HEK293 (cell line): ENCODE results near the gene GMPR.

ENCODE experiments used
- CTCF ChIA-PET: fragments of 350-600 bp; formaldehyde crosslinking; extraction: SDS; loops from one replicate; lab custom pipeline; 2021; ENCODE audit warnings: antibody characterized with exemption; lab: Yijun Ruan, JAX
- POLR2A ChIA-PET: fragments of 300-600 bp; formaldehyde crosslinking; extraction: SDS; loops from one replicate; lab custom pipeline; 2020; ENCODE audit warnings: antibody characterized with exemption, inconsistent platforms; lab: Yijun Ruan, JAX
- H3K27ac ChIP-seq: fragments of 200-500 bp; sonication (Bioruptor generic); 2 replicates; pipeline ENCODE4 v1.5.1; 2014; ENCODE audit warnings: low read depth, low read length, control low read depth, inconsistent platforms; ENCODE audit errors: extremely low read depth
- H3K36me3 ChIP-seq, 2 experiments: fragments of 200-500 bp in 1 of 2; sonication (Bioruptor generic) in 1 of 2; 1 replicate in 1 of 2; 2 replicates in 1 of 2; pipeline ENCODE4 v1.5.1; 2014 to 2017; ENCODE audit warnings: inconsistent platforms in 2 of 2, low read length in 2 of 2; ENCODE audit not compliant: control insufficient read depth in 2 of 2, insufficient read depth in 1 of 2
- H3K4me1 ChIP-seq: fragments of 200-500 bp; sonication (Bioruptor generic); 2 replicates; pipeline ENCODE4 v1.5.1; 2014; ENCODE audit warnings: mild to moderate bottlenecking, low read length, inconsistent platforms; ENCODE audit not compliant: control insufficient read depth, insufficient read depth
- H3K4me3 ChIP-seq: 2 replicates; pipeline ENCODE4 v1.5.1; 2011; ENCODE audit warnings: low read depth, mild to moderate bottlenecking, control low read depth, low read length, moderate library complexity
- H3K9me3 ChIP-seq: fragments of 200-500 bp; sonication (Bioruptor generic); 2 replicates; pipeline ENCODE4 v1.5.1; 2014; ENCODE audit warnings: low read depth, low read length, inconsistent platforms; ENCODE audit not compliant: control insufficient read depth, insufficient read depth
- EGR2 ChIP-seq: fragments of 450-650 bp; formaldehyde crosslinking; IDR thresholded peaks from 2 replicates; pipeline ENCODE4 v1.5.1; 2016; ENCODE audit warnings: low read depth, missing biosample characterization, missing genetic modification characterization
- GLIS1 ChIP-seq: fragments of 450-650 bp; formaldehyde crosslinking; IDR thresholded peaks from 2 replicates; pipeline ENCODE4 v1.5.1; 2016; ENCODE audit warnings: missing biosample characterization, missing genetic modification characterization
- KLF10 ChIP-seq: fragments of 450-650 bp; IDR thresholded peaks from 2 replicates; pipeline ENCODE4 v1.5.1; 2018; ENCODE audit warnings: missing biosample characterization, mild to moderate bottlenecking, missing genetic modification characterization
- KLF8 ChIP-seq: fragments of 450-650 bp; formaldehyde crosslinking; IDR thresholded peaks from 2 replicates; pipeline ENCODE4 v1.5.1; 2016; ENCODE audit warnings: missing biosample characterization, missing genetic modification characterization
- MYNN ChIP-seq: fragments of 450-650 bp; formaldehyde crosslinking; IDR thresholded peaks from 2 replicates; pipeline ENCODE4 v1.5.1; 2016; ENCODE audit warnings: missing biosample characterization, missing genetic modification characterization, borderline replicate concordance
- SP3 ChIP-seq: fragments of 450-650 bp; formaldehyde crosslinking; IDR thresholded peaks from 2 replicates; pipeline ENCODE4 v1.5.1; 2016; ENCODE audit warnings: missing biosample characterization, missing genetic modification characterization
- ZBTB48 ChIP-seq: fragments of 450-650 bp; formaldehyde crosslinking; IDR thresholded peaks from 2 replicates; pipeline ENCODE4 v1.5.1; 2016; ENCODE audit warnings: missing biosample characterization, missing genetic modification characterization
- ZFHX2 ChIP-seq: fragments of 450-650 bp; formaldehyde crosslinking; conservative IDR thresholded peaks from 2 replicates; pipeline ENCODE4 v1.5.1; 2016; ENCODE audit warnings: missing biosample characterization, missing genetic modification characterization
- ZFP41 ChIP-seq: fragments of 450-650 bp; formaldehyde crosslinking; IDR thresholded peaks from 2 replicates; pipeline ENCODE4 v1.5.1; 2016; ENCODE audit warnings: missing biosample characterization, missing genetic modification characterization, borderline replicate concordance
- ZNF184 ChIP-seq: fragments of 450-650 bp; IDR thresholded peaks from 2 replicates; pipeline ENCODE4 v1.5.1; 2018; ENCODE audit warnings: missing biosample characterization, mild to moderate bottlenecking, missing genetic modification characterization
- ZNF2 ChIP-seq: fragments of 450-650 bp; formaldehyde crosslinking; IDR thresholded peaks from 2 replicates; pipeline ENCODE4 v1.5.1; 2016; ENCODE audit warnings: missing biosample characterization, missing genetic modification characterization
- ZNF501 ChIP-seq: fragments of 450-650 bp; formaldehyde crosslinking; IDR thresholded peaks from 2 replicates; pipeline ENCODE4 v1.5.1; 2016; ENCODE audit warnings: missing biosample characterization, missing genetic modification characterization
- TF ChIP-seq, protein P1 (sequence below): fragments of 450-650 bp; formaldehyde crosslinking; IDR thresholded peaks from 2 replicates; pipeline ENCODE4 v1.5.1; 2016; ENCODE audit warnings: missing biosample characterization, missing genetic modification characterization, borderline replicate concordance
- TF ChIP-seq, protein P2 (sequence below): fragments of 450-650 bp; formaldehyde crosslinking; IDR thresholded peaks from 2 replicates; pipeline ENCODE4 v1.5.1; 2016; ENCODE audit warnings: missing biosample characterization, missing genetic modification characterization

GMPR gene

DNA sequence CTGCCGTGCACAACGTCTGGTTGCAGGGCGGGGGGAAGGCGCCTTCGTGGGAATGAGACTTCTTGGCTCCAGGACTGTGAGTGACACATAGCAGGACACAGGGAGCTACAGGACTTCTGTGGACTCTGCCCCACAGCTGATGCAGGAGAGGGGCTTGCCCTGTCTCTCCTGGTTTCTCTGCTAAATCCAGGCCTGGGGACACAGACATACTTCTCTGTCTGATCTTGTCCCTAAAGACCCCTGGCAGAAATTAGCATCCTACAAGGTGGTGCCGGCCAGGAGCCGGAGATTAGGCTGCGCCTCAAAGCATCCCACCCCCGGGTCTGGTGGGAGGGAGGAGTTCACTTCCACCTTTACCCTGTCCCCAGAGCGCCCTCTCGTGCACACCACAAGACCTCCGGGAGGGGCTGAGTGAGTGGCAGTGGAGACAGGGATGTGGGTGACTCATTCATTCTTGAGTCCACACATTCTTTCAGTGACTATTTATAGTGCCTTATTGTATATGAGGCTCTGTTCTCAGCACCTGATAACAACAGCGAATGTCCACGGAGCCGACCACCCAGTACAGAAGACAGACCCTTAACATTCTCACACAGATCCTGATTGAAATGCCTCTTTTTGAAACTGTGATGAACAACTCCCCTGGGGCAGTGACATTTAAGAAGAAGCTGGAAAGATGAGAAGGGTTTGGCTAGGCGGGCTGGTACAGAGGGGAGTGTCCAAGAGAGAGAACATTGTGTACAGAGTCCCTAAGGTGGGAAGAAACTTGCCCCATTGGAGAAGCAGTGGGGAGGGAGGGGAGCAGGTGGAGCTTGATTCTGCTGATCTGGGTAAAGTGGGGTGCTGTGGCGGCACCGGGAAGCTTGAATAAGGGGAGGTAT, 39.0 kb downstream of the GMPR start (continued):
- TF ChIP-seq, protein P1, sequence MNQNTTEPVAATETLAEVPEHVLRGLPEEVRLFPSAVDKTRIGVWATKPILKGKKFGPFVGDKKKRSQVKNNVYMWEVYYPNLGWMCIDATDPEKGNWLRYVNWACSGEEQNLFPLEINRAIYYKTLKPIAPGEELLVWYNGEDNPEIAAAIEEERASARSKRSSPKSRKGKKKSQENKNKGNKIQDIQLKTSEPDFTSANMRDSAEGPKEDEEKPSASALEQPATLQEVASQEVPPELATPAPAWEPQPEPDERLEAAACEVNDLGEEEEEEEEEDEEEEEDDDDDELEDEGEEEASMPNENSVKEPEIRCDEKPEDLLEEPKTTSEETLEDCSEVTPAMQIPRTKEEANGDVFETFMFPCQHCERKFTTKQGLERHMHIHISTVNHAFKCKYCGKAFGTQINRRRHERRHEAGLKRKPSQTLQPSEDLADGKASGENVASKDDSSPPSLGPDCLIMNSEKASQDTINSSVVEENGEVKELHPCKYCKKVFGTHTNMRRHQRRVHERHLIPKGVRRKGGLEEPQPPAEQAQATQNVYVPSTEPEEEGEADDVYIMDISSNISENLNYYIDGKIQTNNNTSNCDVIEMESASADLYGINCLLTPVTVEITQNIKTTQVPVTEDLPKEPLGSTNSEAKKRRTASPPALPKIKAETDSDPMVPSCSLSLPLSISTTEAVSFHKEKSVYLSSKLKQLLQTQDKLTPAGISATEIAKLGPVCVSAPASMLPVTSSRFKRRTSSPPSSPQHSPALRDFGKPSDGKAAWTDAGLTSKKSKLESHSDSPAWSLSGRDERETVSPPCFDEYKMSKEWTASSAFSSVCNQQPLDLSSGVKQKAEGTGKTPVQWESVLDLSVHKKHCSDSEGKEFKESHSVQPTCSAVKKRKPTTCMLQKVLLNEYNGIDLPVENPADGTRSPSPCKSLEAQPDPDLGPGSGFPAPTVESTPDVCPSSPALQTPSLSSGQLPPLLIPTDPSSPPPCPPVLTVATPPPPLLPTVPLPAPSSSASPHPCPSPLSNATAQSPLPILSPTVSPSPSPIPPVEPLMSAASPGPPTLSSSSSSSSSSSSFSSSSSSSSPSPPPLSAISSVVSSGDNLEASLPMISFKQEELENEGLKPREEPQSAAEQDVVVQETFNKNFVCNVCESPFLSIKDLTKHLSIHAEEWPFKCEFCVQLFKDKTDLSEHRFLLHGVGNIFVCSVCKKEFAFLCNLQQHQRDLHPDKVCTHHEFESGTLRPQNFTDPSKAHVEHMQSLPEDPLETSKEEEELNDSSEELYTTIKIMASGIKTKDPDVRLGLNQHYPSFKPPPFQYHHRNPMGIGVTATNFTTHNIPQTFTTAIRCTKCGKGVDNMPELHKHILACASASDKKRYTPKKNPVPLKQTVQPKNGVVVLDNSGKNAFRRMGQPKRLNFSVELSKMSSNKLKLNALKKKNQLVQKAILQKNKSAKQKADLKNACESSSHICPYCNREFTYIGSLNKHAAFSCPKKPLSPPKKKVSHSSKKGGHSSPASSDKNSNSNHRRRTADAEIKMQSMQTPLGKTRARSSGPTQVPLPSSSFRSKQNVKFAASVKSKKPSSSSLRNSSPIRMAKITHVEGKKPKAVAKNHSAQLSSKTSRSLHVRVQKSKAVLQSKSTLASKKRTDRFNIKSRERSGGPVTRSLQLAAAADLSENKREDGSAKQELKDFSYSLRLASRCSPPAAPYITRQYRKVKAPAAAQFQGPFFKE (tag by site-specific recombination), result no peak
- TF ChIP-seq ZNF184, result 0 out of 2 replicates have a peak, but pooled peaks have one; percentile 50
- peak; percentile 56; the same call in 1 of the 2 replicates for TF ChIP-seq ZNF501
- no peak for TF ChIP-seq ZFP41 (tag by site-specific recombination)
- peak; percentile 66; the same call in 1 of the 2 replicates for TF ChIP-seq ZNF2
- 0 out of 2 replicates have a peak, but pooled peaks have one; percentile 13 for TF ChIP-seq KLF8
- TF ChIP-seq MYNN, result no peak

DNA sequence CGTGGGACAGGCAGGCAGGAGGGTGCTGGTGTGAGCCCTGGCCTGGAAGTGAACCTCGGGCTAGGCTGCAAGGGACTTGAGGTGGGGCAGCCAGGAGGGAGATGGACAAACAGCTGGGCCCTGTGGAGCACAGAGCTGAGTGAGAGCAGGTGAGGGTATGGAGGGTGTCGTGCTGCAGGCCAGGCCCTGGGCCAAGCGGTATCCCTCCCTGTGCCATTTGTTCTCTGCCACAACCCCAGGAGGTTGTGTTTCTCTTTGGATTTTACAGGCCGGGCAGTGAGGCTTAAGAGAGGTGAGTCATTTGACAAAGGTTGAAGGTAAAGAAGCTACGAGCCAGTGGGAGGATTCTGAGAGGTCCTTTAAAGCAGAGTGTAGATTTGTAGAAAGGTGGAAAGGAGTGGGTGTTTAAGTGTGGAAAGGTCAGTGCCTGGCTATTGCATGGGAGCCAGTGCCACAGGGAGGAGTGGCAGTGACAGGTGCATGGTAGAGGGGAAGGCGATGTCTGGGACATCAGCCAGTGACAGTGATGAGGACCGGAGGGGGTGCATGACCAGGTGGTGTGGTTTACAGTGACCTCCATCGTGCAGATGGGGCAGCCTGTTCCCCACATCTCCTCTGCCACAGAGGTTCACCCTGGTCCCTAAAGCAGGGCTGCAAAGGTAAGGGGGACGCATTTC, 39.8 kb downstream of the GMPR start:
- POLR2A ChIA-PET, result interaction anchor here (0.6 to 1.2 kb wide), 3 partner anchors 44 to 567 kb away, joined by 3 to 4 read pairs (median 4); partner anchors contain the start of gene MYLIP
- Histone ChIP-seq H3K36me3 (peaks cover 0 to 18% of the 10 kb centered on the region in 2 experiments; a peak in 1 of 3 replicates), H3K4me1 (peaks cover 13% of the 10 kb centered on the region), H3K27ac (no peak overlapping the region; the same call in 1 of the 2 replicates)
- CTCF ChIA-PET, result interaction anchor here (0.7 to 5.1 kb wide), 21 partner anchors 7 to 914 kb away, joined by 3 to 39 read pairs (median 4); no protein-coding TSS in a partner anchor
- TF ChIP-seq KLF10 (tag by site-specific recombination), result no peak
- TF ChIP-seq ZFHX2 (tag by site-specific recombination), result peak; percentile 30; the same call in 1 of the 2 replicates
- TF ChIP-seq EGR2 (tag by site-specific recombination), result peak; percentile 47; the same call in 1 of the 2 replicates
- TF ChIP-seq, protein P2, sequence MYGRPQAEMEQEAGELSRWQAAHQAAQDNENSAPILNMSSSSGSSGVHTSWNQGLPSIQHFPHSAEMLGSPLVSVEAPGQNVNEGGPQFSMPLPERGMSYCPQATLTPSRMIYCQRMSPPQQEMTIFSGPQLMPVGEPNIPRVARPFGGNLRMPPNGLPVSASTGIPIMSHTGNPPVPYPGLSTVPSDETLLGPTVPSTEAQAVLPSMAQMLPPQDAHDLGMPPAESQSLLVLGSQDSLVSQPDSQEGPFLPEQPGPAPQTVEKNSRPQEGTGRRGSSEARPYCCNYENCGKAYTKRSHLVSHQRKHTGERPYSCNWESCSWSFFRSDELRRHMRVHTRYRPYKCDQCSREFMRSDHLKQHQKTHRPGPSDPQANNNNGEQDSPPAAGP, result peak; percentile 58; the same call in 1 of the 2 replicates
- peak; percentile 8; the same call in 1 of the 2 replicates for TF ChIP-seq GLIS1 (tag by site-specific recombination)
- TF ChIP-seq ZBTB48, result no peak
- TF ChIP-seq, all 188 proteins: peak for 4
- no peak overlapping the region for H3K4me3 ChIP-seq
- H3K9me3 ChIP-seq, result no peaks in the 10 kb centered on the region

DNA sequence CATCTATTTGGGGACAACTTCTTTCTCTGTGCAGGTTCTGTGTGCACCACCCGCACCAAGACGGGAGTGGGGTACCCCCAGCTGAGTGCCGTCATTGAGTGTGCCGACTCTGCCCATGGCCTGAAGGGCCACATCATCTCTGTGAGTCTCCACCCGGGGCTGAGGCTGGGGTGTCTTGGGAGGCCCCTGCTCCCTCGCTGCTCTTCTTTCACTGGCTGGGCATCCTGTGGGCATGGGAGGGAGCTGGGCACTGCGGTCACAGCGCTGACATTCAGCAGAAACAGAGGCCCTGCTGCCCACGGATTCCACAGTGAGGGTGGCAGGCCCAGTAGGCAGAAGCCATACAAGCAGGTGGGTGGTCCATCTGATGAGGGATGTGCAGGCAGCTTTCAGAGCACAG, 40.4 kb downstream of the GMPR start:
- H3K9me3 ChIP-seq, result no peaks in the 10 kb centered on the region
- peaks cover 13% of the 10 kb centered on the region for H3K4me1 ChIP-seq
- TF ChIP-seq SP3 (tag by site-specific recombination) (no peak), EGR2 (tag by site-specific recombination) (peak; percentile 48; the same call in 1 of the 2 replicates), ZFHX2 (tag by site-specific recombination) (peak; percentile 55)
- POLR2A ChIA-PET, result no interaction called here
- peaks cover 0 to 18% of the 10 kb centered on the region in 2 experiments; a peak in 1 of 3 replicates for H3K36me3 ChIP-seq
- no peak overlapping the region for H3K4me3 ChIP-seq
- H3K27ac ChIP-seq, result no peak overlapping the region
- CTCF ChIA-PET, result interaction anchor here (1.2 to 5.1 kb wide), 4 partner anchors 7 to 71 kb away, joined by 3 to 39 read pairs (median 21); no protein-coding TSS in a partner anchor
